Effector memory CD8-positive, alpha-beta T cell (primary cell): ENCODE measurements around the gene GTPBP6.
"Not testable (repeated sequence)": the region's sequence is repeated elsewhere in the genome, so short reads cannot be mapped to it uniquely, and the experiment has no call there.

Source experiments
- ATAC-seq: fragments of 150-1000 bp; cut with Tn5 transposase; replicated peaks from 2 replicates; pipeline ENCODE4 v1.10.0; 2021; ENCODE audit warnings: mild to moderate bottlenecking, moderate library complexity
- DNase-seq, 3 experiments: peaks; one replicate each; pipeline ENCODE4 v3.0.0; 2021
- H3K27ac Mint-ChIP-seq, 2 donors: one replicate each; pipeline ENCODE4 v1.8.0; 2022; ENCODE audit warnings: mild to moderate bottlenecking in 2 of 2, mixed read lengths in 2 of 2, moderate library complexity in 2 of 2
- H3K27me3 Mint-ChIP-seq, 2 donors: one replicate each; pipeline ENCODE4 v1.8.0; 2022; ENCODE audit warnings: mixed read lengths in 2 of 2
- H3K36me3 Mint-ChIP-seq: one replicate; pipeline ENCODE4 v1.8.0; 2022; ENCODE audit warnings: mild to moderate bottlenecking, moderate library complexity, mixed read lengths; ENCODE audit not compliant: insufficient read depth
- H3K4me1 Mint-ChIP-seq, 2 donors: one replicate each; pipeline ENCODE4 v1.8.0; 2022; ENCODE audit warnings: low read depth in 2 of 2, mixed read lengths in 2 of 2
- H3K4me3 Mint-ChIP-seq, 2 donors: one replicate each; pipeline ENCODE4 v1.8.0; 2022; ENCODE audit warnings: mild to moderate bottlenecking in 2 of 2, mixed read lengths in 2 of 2, moderate library complexity in 2 of 2
- H3K9me3 Mint-ChIP-seq, 2 donors: one replicate each; pipeline ENCODE4 v1.8.0; 2022; ENCODE audit warnings: mixed read lengths in 2 of 2

GTPBP6 gene

DNA sequence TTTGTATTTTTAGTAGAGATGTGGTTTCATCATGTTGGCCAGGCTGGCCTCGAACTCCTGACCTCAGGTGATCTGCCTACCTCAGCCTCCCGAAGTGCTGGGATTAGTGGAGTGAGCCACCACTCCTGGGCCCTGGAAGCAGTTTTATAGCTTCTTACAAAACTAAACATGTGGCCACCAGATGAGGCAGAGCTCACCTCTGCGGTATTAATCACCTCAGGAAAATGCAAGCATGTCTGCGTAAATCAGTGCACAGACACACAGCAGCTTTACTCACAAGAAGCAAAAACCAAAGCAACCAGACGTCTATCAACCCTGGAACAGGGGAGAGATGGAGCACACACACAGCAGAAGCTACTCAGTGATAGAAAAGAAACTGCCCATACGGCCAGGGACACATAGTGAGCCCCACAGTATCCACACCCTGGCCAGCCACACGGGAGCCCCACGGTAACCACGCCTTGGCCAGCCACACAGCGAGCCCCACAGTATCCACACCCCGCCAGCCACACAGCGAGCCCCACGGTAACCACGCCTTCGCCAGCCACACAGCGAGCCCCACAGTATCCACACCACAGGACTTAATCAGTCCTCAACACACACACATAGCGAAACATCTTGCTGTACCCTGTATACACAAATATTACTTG lies 37.9 kb upstream of the GTPBP6 start:
- H3K36me3 Mint-ChIP-seq, result peaks cover 4% of the 10 kb centered on the region
- no peaks in the 10 kb centered on the region for H3K27me3 Mint-ChIP-seq
- H3K27ac Mint-ChIP-seq, result peak overlapping the region; percentile 85 to 92
- peak overlapping the region; percentile 46 to 66 for H3K4me3 Mint-ChIP-seq
- H3K9me3 Mint-ChIP-seq, result peaks cover 0 to 6% of the 10 kb centered on the region in 2 donors
- peaks cover 9 to 27% of the 10 kb centered on the region in 2 donors for H3K4me1 Mint-ChIP-seq
- ATAC-seq, result no peak
- DNase-seq, result no peak

DNA sequence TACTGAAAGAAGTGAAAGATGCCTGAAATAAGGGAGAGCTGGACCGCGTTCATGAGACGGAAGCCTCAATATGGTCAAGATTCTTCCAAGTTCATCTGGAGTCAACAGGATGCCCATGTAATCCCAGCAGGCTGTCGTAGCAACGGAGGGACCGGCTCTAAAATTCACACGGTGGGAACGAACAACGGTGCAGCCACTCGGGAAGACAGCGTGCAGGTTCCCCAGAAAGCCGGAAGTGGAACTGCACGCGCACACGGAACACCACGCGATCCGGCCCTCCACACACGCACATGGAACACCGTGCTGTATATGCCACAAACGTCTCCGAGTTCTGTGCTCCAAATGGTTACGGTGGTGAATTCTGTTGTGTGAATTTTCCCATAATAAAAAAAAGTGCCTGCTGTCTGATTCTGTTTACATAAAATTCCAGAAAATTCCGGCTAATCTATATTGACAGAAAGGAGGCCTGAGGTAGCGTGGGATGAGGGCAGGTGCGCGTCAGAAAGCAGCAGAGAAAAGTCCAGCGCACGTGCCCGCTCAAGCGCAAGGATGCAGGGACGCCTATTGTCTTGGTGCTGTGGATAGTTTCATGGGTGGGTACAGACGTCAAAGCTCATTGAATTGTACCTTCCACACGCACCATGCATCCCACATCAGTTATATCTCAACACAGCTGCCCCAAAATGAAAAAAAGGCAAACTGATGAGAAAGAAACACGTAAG lies 36.9 kb upstream of the GTPBP6 start:
- no peak for ATAC-seq
- peak overlapping the region in 1 of 2 donors; percentile 35 for H3K27ac Mint-ChIP-seq
- H3K9me3 Mint-ChIP-seq, result peaks cover 0 to 3% of the 10 kb centered on the region in 2 donors
- no peak overlapping the region for H3K4me3 Mint-ChIP-seq
- no peak for DNase-seq
- no peaks in the 10 kb centered on the region for H3K27me3 Mint-ChIP-seq
- peaks cover 9 to 28% of the 10 kb centered on the region in 2 donors for H3K4me1 Mint-ChIP-seq
- H3K36me3 Mint-ChIP-seq, result no peaks in the 10 kb centered on the region

DNA sequence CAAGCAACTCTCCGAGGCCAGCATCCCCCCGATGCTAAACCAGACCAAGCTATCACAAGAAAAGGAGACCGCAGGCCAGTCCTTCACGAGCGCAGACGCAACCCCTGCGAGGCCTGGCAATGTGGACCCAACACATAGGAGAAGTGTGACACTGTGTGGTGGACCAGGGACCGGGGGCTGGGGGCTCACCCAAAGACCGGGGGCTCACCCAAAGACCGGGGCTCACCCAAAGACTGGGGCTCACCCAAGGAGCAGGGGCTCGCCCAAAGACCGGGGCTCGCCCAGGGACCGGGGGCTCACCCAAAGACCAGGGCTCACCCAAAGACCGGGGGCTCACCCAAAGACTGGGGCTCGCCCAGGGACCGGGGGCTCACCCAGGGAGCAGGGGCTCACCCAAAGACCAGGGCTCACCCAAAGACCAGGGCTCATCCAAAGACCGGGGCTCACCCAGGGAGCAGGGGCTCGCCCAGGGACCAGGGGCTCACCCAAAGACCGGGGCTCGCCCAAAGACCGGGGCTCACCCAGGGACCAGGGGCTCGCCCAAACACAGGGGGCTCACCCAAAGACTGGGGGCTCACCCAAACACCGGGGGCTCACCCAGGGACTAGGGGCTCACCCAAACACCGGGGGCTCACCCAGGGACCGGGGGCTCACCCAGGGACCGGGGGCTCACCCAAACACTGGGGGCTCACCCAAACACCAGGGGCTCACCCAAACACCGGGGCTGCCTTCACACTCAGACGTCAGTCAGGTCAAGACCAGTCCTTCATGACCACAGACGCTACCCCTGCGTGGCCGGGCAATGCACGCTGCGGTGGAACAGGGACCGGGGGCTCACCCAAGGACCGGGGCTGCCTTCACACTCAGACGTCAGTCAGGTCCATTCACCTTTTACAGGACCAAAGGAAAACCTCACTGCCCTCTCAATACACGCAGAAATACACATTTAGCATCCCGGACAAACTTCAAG lies 35.3 kb upstream of the GTPBP6 start:
- Mint-ChIP-seq H3K27me3 (no peaks in the 10 kb centered on the region), H3K4me1 (peaks cover 9 to 35% of the 10 kb centered on the region in 2 donors), H3K9me3 (peaks cover 0 to 3% of the 10 kb centered on the region in 2 donors), H3K27ac (no peak overlapping the region), H3K4me3 (no peak overlapping the region), H3K36me3 (no peaks in the 10 kb centered on the region)
- DNase-seq (no peak), ATAC-seq (no peak)

DNA sequence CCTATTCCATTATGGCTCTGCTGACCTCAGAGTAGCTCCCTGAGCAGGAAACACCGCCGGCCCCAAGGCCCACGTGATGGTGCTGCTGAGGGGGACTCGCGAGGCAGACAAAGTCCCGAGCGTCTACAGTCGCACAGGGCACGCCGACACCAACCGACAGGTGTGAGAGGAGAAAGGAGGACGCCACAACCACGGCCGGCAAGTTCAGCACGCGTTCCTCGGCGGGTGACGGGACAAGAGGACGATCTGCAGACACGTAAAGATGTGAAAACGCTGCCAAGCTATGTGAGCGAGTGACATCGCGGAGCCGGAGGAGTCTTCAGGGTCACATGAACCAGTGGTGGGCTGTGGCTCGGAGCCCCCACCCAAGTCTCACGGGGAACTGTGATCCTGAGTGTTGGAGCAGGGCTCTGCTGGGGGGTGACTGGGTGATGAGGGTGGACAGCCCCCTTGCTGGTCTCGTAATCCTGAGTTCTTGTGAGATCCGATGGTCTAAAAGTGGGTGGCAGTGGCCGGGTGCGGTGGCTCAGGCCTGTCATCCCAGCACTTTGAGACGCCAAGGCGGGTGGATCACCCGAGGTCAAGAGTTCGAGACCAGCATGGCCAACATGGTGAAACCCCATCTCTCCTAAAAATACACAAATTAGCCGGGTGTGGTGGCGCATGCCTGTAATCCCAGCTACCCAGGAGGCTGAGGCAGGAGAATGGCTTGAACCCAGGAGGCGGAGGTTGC lies 34.2 kb upstream of the GTPBP6 start:
- H3K27ac Mint-ChIP-seq, result peak overlapping the region in 1 of 2 donors; percentile 49

DNA sequence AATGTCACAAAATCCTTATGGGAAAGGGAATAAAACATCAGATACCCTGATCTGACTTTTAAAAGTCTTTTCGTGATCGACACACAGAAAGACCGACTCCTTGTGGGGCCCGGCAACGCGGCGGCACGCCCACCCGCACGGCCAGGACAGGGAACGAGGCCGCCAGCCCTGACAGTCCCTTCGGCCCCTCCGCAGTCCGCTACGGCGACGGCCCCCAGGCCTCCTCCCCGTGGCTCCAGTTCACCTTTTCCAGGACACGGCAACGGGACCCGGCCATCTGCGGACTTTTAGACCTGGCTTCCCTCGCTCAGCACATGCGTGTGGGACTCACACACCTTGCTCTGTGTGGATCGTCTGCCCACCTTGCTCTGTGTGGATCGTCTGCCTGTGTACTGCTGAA lies 33.6 kb upstream of the GTPBP6 start:
- peak overlapping the region in 1 of 2 donors; percentile 49 for H3K27ac Mint-ChIP-seq
- no peaks in the 10 kb centered on the region for H3K9me3 Mint-ChIP-seq
- no peak overlapping the region for H3K4me3 Mint-ChIP-seq
- ATAC-seq (no peak), DNase-seq (no peak)
- no peaks in the 10 kb centered on the region for H3K36me3 Mint-ChIP-seq
- H3K27me3 Mint-ChIP-seq, result no peaks in the 10 kb centered on the region
- H3K4me1 Mint-ChIP-seq, result peaks cover 4 to 32% of the 10 kb centered on the region in 2 donors

More for the DNA sequence above, 34.2 kb upstream of the GTPBP6 start:
- H3K4me1 Mint-ChIP-seq, result peaks cover 9 to 38% of the 10 kb centered on the region in 2 donors
- no peak for ATAC-seq
- H3K27me3 Mint-ChIP-seq, result no peaks in the 10 kb centered on the region
- no peak for DNase-seq
- no peak overlapping the region for H3K4me3 Mint-ChIP-seq
- no peaks in the 10 kb centered on the region for H3K36me3 Mint-ChIP-seq
- H3K9me3 Mint-ChIP-seq, result peaks cover 0 to 3% of the 10 kb centered on the region in 2 donors

DNA sequence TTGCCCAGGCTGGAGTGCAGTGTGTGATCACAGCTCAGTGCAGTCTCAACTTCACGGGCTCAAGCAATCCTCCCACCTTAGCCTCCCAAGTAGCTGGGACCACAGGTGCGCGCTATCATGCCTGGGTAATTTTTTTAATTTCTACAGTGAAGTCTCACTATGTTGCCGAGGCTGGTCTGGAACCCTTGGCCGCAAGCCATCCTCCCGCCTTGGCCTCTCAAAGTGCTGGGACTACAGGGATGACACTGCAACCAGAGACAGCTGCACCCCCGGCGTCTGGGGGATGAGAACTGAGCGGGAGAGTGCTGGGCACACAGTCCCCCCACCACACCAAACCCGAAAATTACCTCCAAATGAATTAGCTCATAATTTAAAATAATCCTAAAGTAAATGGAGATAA lies 33.1 kb upstream of the GTPBP6 start:
- Mint-ChIP-seq H3K4me1 (peaks cover 3 to 28% of the 10 kb centered on the region in 2 donors), H3K4me3 (no peak overlapping the region), H3K36me3 (no peaks in the 10 kb centered on the region), H3K9me3 (no peaks in the 10 kb centered on the region), H3K27me3 (no peaks in the 10 kb centered on the region), H3K27ac (no peak overlapping the region)
- ATAC-seq (no peak), DNase-seq (no peak)

DNA sequence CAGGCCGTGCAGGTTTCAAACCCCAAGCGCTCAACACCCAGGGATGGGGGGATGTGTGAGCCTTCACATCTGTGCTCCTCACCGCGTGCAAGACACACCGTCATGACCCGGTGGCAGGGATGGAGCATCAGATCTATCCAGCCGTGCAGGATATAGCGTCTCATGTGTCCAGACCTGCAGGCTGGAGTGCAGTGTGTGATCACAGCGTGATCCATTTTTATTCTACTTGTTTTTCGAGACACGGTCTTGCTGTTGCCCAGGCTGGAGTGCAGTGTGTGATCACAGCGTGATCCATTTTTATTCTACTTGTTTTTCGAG lies 32.7 kb upstream of the GTPBP6 start:
- H3K4me1 Mint-ChIP-seq, result peaks cover 1 to 23% of the 10 kb centered on the region in 2 donors
- not testable (repeated sequence) for H3K27me3 Mint-ChIP-seq, H3K36me3 Mint-ChIP-seq, H3K4me3 Mint-ChIP-seq, DNase-seq, H3K9me3 Mint-ChIP-seq, H3K27ac Mint-ChIP-seq, ATAC-seq

DNA sequence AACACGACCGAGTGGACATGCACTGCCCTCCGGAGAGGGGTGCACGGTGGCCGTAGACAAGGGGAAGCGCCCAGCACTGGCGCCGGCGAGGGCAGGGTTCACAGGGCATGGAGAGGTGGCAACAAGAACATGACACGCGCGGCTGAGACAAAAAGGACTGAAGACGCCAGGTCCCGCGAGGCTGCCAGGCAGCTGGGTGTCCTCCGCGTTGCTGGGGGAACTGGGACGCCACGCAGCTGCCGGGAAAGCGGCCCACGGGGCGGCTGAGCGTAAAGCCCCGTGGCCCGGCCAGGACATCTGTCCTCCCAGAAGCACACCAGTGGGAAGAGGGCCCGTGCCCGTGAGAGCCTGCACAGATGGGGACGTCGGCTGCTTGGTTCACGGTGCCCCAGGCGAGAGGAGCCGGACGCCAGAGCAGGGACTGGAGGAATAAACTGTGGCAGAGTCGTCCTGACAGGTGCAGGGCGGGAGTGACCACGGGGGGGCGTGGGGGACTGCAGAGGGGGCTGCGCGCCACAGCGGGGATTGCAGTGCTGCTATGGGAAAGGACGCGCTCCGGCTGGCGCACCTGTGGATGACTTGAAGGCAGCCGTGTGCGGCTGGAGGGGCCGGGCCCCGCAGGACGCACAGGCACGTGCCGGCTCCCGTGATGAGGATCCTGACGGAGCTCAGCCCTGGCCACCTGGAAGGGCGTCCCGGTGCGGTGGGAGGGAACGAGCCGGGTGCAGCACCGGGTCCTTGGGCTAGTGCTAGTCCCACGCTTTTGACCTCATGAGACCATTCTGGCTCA lies 32.1 kb upstream of the GTPBP6 start:
- DNase-seq, result no peak
- no peaks in the 10 kb centered on the region for H3K27me3 Mint-ChIP-seq
- H3K4me3 Mint-ChIP-seq, result no peak overlapping the region
- no peaks in the 10 kb centered on the region for H3K36me3 Mint-ChIP-seq
- ATAC-seq, result no peak
- H3K4me1 Mint-ChIP-seq, result peaks cover 1 to 19% of the 10 kb centered on the region in 2 donors
- no peak overlapping the region for H3K27ac Mint-ChIP-seq
- H3K9me3 Mint-ChIP-seq, result no peaks in the 10 kb centered on the region

DNA sequence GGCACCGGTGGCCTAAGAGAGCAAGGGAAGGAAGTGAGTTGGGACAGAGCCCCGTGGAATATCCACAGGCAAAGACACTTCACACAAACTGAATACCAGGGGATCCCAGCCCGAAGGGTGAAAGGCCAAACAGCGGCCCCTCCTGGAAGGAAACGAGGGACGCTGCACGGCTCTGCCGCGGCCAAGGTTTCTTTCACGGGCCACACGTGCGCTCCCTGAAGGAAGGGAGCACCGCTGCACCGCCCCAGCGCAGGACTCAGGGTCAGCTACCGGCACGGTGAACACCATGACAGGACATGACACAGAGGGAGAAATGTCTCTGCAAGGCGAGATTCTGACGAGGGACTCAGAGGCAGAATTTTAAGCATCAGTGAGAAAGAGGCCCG lies 31.5 kb upstream of the GTPBP6 start:
- H3K4me1 Mint-ChIP-seq, result peaks cover 1 to 14% of the 10 kb centered on the region in 2 donors
- H3K27ac Mint-ChIP-seq, result no peak overlapping the region
- DNase-seq (no peak), ATAC-seq (no peak)
- no peaks in the 10 kb centered on the region for H3K36me3 Mint-ChIP-seq
- no peaks in the 10 kb centered on the region for H3K27me3 Mint-ChIP-seq
- no peaks in the 10 kb centered on the region for H3K9me3 Mint-ChIP-seq
- no peak overlapping the region for H3K4me3 Mint-ChIP-seq

DNA sequence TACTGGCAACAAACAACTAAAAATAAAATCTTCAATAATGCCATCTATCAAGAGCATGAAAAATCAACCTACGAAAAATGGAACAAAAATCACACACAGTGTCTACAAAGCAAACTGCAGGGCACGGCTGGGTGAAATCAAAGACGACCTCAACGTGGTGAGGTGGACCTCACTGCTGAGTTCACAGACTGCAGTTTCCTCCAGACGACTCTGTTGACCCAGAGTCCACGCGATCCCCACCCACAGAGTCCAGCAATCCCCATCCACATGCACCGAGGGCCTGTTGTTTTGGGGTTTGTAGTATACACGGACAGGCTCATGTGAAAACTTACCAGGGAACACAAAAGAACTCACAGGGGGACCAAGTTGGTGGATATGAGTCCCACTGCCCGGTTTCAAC lies 31.1 kb upstream of the GTPBP6 start:
- no peak overlapping the region for H3K27ac Mint-ChIP-seq
- H3K36me3 Mint-ChIP-seq, result no peaks in the 10 kb centered on the region
- no peaks in the 10 kb centered on the region for H3K27me3 Mint-ChIP-seq
- DNase-seq (no peak), ATAC-seq (no peak)
- H3K9me3 Mint-ChIP-seq, result no peaks in the 10 kb centered on the region
- H3K4me1 Mint-ChIP-seq, result peaks cover 1 to 12% of the 10 kb centered on the region in 2 donors
- no peak overlapping the region for H3K4me3 Mint-ChIP-seq

DNA sequence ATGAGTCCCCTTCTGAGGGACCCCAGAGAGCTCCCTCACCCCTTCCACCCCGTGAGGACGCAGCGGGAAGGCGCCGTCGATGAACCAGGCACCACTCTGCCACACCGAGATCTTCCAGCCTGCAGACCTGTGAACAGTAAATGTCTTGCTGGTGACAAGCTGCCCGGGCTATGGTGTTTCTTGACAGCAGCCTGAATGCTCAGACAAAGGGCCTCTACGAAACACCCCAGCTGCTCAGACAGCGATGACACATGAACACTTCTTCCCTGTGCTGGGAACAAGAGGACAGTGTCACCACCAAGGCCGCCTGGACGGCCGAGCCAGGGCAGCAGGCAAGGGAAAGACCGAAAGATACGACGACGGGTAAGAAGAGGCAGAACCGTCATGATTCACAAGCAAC lies 30.6 kb upstream of the GTPBP6 start:
- ATAC-seq, result no peak
- no peak overlapping the region for H3K27ac Mint-ChIP-seq

DNA sequence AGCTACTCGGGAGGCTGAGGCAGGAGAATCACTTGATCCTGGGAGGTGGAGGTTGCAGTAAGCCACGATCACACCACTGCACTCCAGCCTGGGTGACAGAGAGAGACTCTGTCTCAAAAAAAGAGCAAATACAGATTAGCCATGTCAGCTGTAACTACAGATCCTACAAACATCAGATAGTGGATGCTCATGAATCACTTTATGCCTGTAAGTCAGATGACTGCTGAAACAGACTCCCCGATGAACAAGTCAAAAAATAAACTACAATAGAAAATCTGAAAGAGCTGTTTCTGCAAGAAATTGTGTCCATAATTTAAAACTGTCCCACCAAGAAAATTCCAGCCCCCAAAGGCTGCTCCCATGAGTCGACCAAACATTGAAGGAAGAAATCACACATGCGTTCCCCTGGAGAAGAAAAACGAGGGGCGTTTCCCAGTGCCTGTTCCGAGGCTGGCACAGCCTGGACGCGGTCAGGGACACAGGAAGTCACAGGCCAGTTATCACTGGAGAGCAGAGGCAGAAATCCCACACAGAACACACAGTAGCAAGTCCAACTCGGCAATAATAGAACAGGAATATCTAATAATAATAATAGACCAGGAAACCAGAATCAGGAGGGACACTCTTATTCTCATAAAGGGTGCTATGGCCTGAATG lies 30.0 kb upstream of the GTPBP6 start:
- Mint-ChIP-seq H3K4me1 (peaks cover 1 to 12% of the 10 kb centered on the region in 2 donors), H3K36me3 (no peaks in the 10 kb centered on the region), H3K4me3 (no peak overlapping the region), H3K27ac (peak overlapping the region in 1 of 2 donors; percentile 22), H3K27me3 (no peaks in the 10 kb centered on the region), H3K9me3 (no peaks in the 10 kb centered on the region)
- ATAC-seq, result no peak
- no peak for DNase-seq

More for the DNA sequence above, 30.6 kb upstream of the GTPBP6 start:
- no peak for DNase-seq
- peaks cover 1 to 12% of the 10 kb centered on the region in 2 donors for H3K4me1 Mint-ChIP-seq
- no peak overlapping the region for H3K4me3 Mint-ChIP-seq
- no peaks in the 10 kb centered on the region for H3K36me3 Mint-ChIP-seq
- H3K9me3 Mint-ChIP-seq, result no peaks in the 10 kb centered on the region
- no peaks in the 10 kb centered on the region for H3K27me3 Mint-ChIP-seq
